ENCODE measurements around the gene ANO3. TPM values are rescaled to one million over a fixed set of nuclear protein-coding genes. Genes with fewer than 3 reads are reported as not detected.

Gene ANO3
- total and polyA plus RNA-seq, 2 experiments from 2014 or later: not detected

- H3K27me3 Mint-ChIP-seq (ENCODE audit: insufficient read depth, low read depth, poor library complexity): no peaks in the 10 kb centered on the region
- Histone ChIP-seq H3K4me1 (ENCODE audit: insufficient read depth) (peaks cover 5% of the 10 kb centered on the region), H4K20me1 (replicated peaks; ENCODE audit: insufficient read depth) (no peaks in the 10 kb centered on the region), H3K4me2 (no peak overlapping the region), H3K36me3 (ENCODE audit: insufficient read depth) (no peaks in the 10 kb centered on the region), H2AFZ (no peak overlapping the region), H3K27me3 (ENCODE audit: insufficient read depth) (no peaks in the 10 kb centered on the region), H3K79me2 (replicated peaks; ENCODE audit: insufficient read depth) (no peaks in the 10 kb centered on the region), H3K9me2 (ENCODE audit: insufficient read depth) (no peaks in the 10 kb centered on the region; the same call in 1 of the 2 replicates), H3K4me3 (no peak overlapping the region), H3K27ac (ENCODE audit: low read depth) (no peak overlapping the region), H3F3A (replicated peaks; ENCODE audit: low read depth) (no peaks in the 10 kb centered on the region)
- H3K4me1 Mint-ChIP-seq: peaks cover 8% of the 10 kb centered on the region
- DNase-seq (ENCODE audit: low spot score): no peak
- no peak overlapping the region for H3K4me3 Mint-ChIP-seq
- H3K36me3 Mint-ChIP-seq (ENCODE audit: low read depth): no peaks in the 10 kb centered on the region
- no peak for ATAC-seq
- H3K9me3 Mint-ChIP-seq: no peaks in the 10 kb centered on the region
- no peak for TF ChIP-seq EZH2phosphoT487 (IDR thresholded peaks at IDR 0.05; ENCODE audit: unreplicated experiment)
- no peak for TF ChIP-seq ETS1 (IDR thresholded peaks at IDR 0.05)
- H3K27ac Mint-ChIP-seq: no peak overlapping the region
Measured at GRCh38 chr11:26702406-26702805, 370.5 kb downstream of the ANO3 start.

- no peak for DNase-seq (ENCODE audit: low spot score)
Measured at GRCh38 chr11:26703411-26704191, 371.7 kb downstream of the ANO3 start.

DNA sequence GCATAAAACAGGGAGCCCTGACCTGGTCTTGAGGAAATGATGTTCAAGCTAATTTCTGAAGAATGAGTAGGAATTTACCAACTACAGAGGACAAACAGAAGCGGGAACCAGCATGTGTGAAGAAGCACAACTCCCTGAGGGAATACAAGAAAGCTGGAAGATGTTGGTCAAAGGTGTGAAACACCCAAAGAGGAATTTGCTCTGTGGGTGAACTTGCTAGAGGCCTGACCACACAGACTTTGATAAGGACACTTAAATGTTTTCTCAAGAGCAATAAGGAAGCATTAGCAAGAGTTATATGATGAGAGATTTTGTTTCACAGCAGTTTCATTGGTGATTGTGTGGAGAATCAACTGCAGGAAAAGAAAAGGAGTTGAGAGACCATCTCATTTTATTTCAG is 372.3 kb downstream of the ANO3 start:
- H3K36me3 ChIP-seq (ENCODE audit: insufficient read depth): no peaks in the 10 kb centered on the region
- H3K4me1 Mint-ChIP-seq: peaks cover 8% of the 10 kb centered on the region
- no peak overlapping the region for H3K4me2 ChIP-seq
- H2AFZ ChIP-seq: no peak overlapping the region
- no peaks in the 10 kb centered on the region; the same call in 1 of the 2 replicates for H3K9me2 ChIP-seq (ENCODE audit: insufficient read depth)
- H4K20me1 ChIP-seq (replicated peaks; ENCODE audit: insufficient read depth): no peaks in the 10 kb centered on the region
- H3K9me3 Mint-ChIP-seq: no peaks in the 10 kb centered on the region
- DNase-seq (ENCODE audit: low spot score) (no peak), ATAC-seq (no peak)
- H3K4me3 ChIP-seq: no peak overlapping the region
- TF ChIP-seq NANOG (IDR thresholded peaks at IDR 0.05; ENCODE audit: borderline replicate concordance): no peak
- no peak for TF ChIP-seq CTCF (conservative IDR thresholded peaks at IDR 0.05; ENCODE audit: low read depth in 2 of 2)
- TF ChIP-seq ETS1 (IDR thresholded peaks at IDR 0.05): no peak
- no peak for TF ChIP-seq STAT1 (IDR thresholded peaks at IDR 0.05; ENCODE audit: unreplicated experiment)
- TF ChIP-seq, protein P1, sequence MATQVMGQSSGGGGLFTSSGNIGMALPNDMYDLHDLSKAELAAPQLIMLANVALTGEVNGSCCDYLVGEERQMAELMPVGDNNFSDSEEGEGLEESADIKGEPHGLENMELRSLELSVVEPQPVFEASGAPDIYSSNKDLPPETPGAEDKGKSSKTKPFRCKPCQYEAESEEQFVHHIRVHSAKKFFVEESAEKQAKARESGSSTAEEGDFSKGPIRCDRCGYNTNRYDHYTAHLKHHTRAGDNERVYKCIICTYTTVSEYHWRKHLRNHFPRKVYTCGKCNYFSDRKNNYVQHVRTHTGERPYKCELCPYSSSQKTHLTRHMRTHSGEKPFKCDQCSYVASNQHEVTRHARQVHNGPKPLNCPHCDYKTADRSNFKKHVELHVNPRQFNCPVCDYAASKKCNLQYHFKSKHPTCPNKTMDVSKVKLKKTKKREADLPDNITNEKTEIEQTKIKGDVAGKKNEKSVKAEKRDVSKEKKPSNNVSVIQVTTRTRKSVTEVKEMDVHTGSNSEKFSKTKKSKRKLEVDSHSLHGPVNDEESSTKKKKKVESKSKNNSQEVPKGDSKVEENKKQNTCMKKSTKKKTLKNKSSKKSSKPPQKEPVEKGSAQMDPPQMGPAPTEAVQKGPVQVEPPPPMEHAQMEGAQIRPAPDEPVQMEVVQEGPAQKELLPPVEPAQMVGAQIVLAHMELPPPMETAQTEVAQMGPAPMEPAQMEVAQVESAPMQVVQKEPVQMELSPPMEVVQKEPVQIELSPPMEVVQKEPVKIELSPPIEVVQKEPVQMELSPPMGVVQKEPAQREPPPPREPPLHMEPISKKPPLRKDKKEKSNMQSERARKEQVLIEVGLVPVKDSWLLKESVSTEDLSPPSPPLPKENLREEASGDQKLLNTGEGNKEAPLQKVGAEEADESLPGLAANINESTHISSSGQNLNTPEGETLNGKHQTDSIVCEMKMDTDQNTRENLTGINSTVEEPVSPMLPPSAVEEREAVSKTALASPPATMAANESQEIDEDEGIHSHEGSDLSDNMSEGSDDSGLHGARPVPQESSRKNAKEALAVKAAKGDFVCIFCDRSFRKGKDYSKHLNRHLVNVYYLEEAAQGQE (IDR thresholded peaks at IDR 0.05; ENCODE audit: unreplicated experiment): no peak
- TF ChIP-seq CREB1 (CRISPR knock-in tag; IDR thresholded peaks at IDR 0.05; ENCODE audit: low read depth): no peak
- TF ChIP-seq EZH2 (IDR thresholded peaks at IDR 0.05; ENCODE audit: low read depth, unreplicated experiment): no peak
- no peak for TF ChIP-seq JUNB (IDR thresholded peaks at IDR 0.05; ENCODE audit: unreplicated experiment)
- no peak for TF ChIP-seq EZH2phosphoT487 (IDR thresholded peaks at IDR 0.05; ENCODE audit: unreplicated experiment)
- no peak overlapping the region for H3K27ac ChIP-seq (ENCODE audit: low read depth)
- H3K27ac Mint-ChIP-seq: no peak overlapping the region
- no peaks in the 10 kb centered on the region for H3K36me3 Mint-ChIP-seq (ENCODE audit: low read depth)
- H3K27me3 ChIP-seq (ENCODE audit: insufficient read depth): no peaks in the 10 kb centered on the region
- H3K79me2 ChIP-seq (replicated peaks; ENCODE audit: insufficient read depth): no peaks in the 10 kb centered on the region
- peaks cover 4% of the 10 kb centered on the region; the same call in 1 of the 2 replicates for H3K4me1 ChIP-seq (ENCODE audit: insufficient read depth)
- no peak overlapping the region for H3K4me3 Mint-ChIP-seq
- H3F3A ChIP-seq (replicated peaks; ENCODE audit: low read depth): no peaks in the 10 kb centered on the region
- no peaks in the 10 kb centered on the region for H3K27me3 Mint-ChIP-seq (ENCODE audit: insufficient read depth, low read depth, poor library complexity)

More at GRCh38 chr11:26703411-26704191, 371.7 kb downstream of the ANO3 start:
- Histone ChIP-seq H3K9me2 (ENCODE audit: insufficient read depth) (no peaks in the 10 kb centered on the region; the same call in 1 of the 2 replicates), H2AFZ (no peak overlapping the region), H3K4me2 (no peak overlapping the region), H3K27ac (ENCODE audit: low read depth) (no peak overlapping the region), H3K36me3 (ENCODE audit: insufficient read depth) (no peaks in the 10 kb centered on the region), H3F3A (replicated peaks; ENCODE audit: low read depth) (no peaks in the 10 kb centered on the region), H3K79me2 (replicated peaks; ENCODE audit: insufficient read depth) (no peaks in the 10 kb centered on the region), H3K4me3 (no peak overlapping the region), H4K20me1 (replicated peaks; ENCODE audit: insufficient read depth) (no peaks in the 10 kb centered on the region), H3K27me3 (ENCODE audit: insufficient read depth) (no peaks in the 10 kb centered on the region), H3K4me1 (ENCODE audit: insufficient read depth) (peaks cover 4% of the 10 kb centered on the region; the same call in 1 of the 2 replicates)
- H3K36me3 Mint-ChIP-seq (ENCODE audit: low read depth): no peaks in the 10 kb centered on the region
- peaks cover 8% of the 10 kb centered on the region for H3K4me1 Mint-ChIP-seq
- no peak overlapping the region for H3K4me3 Mint-ChIP-seq
- no peak for TF ChIP-seq NANOG (IDR thresholded peaks at IDR 0.05; ENCODE audit: borderline replicate concordance)
- TF ChIP-seq ZNF114 (CRISPR knock-in tag; IDR thresholded peaks at IDR 0.05): no peak
- no peak for TF ChIP-seq JUNB (IDR thresholded peaks at IDR 0.05; ENCODE audit: unreplicated experiment)
- no peak for ATAC-seq
- H3K27me3 Mint-ChIP-seq (ENCODE audit: insufficient read depth, low read depth, poor library complexity): no peaks in the 10 kb centered on the region
- H3K9me3 Mint-ChIP-seq: no peaks in the 10 kb centered on the region
- H3K27ac Mint-ChIP-seq: no peak overlapping the region

Measured in GM23338 (cell line).